ENCODE data around the gene CSE1L.

DNA sequence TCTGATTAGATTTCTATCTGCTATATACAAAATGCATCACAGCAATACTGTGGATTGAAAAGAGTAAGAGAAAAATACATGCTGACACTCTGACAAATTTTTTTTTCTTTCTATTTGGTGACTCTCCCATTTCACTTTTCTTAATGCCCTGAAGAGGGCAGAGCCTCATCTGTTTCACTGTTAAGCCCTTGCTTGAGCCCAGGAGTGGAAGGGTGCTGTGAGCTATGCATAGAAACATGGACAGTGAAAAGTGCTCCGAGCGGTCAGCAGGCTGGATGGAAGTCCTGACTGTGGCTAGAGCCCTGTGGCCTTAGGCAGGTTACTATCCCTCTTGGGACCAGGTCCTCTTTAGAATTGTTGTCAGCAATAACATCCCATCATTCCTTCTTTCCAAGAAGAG is 17.4 kb upstream of the CSE1L start:
- TF ChIP-seq, protein P1, sequence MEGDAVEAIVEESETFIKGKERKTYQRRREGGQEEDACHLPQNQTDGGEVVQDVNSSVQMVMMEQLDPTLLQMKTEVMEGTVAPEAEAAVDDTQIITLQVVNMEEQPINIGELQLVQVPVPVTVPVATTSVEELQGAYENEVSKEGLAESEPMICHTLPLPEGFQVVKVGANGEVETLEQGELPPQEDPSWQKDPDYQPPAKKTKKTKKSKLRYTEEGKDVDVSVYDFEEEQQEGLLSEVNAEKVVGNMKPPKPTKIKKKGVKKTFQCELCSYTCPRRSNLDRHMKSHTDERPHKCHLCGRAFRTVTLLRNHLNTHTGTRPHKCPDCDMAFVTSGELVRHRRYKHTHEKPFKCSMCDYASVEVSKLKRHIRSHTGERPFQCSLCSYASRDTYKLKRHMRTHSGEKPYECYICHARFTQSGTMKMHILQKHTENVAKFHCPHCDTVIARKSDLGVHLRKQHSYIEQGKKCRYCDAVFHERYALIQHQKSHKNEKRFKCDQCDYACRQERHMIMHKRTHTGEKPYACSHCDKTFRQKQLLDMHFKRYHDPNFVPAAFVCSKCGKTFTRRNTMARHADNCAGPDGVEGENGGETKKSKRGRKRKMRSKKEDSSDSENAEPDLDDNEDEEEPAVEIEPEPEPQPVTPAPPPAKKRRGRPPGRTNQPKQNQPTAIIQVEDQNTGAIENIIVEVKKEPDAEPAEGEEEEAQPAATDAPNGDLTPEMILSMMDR (IDR thresholded peaks at IDR 0.05), result peak in 1 of 3 experiments; percentile 13
- no peak for TF ChIP-seq POLR2A (IDR thresholded peaks at IDR 0.05)

Data from testis (tissue), 2 donors.